Esophagus muscularis mucosa (tissue), 3 donors: ENCODE measurements around the gene TMEM95.

Experiments used
- POLR2A ChIP-seq: fragments of 450-650 bp; IDR thresholded peaks from one replicate; pipeline ENCODE4 v1.6.1; 2017; ENCODE audit warnings: antibody characterized with exemption, moderate library complexity, mild to moderate bottlenecking, low read depth
- TF ChIP-seq, protein P1 (sequence below), 3 experiments: fragments of 200-600 bp in 2 of 3; fragments of 450-650 bp in 1 of 3; sonication (generic) in 2 of 3; IDR thresholded peaks; one replicate each; pipeline ENCODE4 v1.5.1; 2017 to 2019; ENCODE audit warnings: antibody characterized with exemption in 3 of 3, mild to moderate bottlenecking in 2 of 3, moderate library complexity in 1 of 3

- TF ChIP-seq, protein P1, sequence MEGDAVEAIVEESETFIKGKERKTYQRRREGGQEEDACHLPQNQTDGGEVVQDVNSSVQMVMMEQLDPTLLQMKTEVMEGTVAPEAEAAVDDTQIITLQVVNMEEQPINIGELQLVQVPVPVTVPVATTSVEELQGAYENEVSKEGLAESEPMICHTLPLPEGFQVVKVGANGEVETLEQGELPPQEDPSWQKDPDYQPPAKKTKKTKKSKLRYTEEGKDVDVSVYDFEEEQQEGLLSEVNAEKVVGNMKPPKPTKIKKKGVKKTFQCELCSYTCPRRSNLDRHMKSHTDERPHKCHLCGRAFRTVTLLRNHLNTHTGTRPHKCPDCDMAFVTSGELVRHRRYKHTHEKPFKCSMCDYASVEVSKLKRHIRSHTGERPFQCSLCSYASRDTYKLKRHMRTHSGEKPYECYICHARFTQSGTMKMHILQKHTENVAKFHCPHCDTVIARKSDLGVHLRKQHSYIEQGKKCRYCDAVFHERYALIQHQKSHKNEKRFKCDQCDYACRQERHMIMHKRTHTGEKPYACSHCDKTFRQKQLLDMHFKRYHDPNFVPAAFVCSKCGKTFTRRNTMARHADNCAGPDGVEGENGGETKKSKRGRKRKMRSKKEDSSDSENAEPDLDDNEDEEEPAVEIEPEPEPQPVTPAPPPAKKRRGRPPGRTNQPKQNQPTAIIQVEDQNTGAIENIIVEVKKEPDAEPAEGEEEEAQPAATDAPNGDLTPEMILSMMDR (IDR thresholded peaks at IDR 0.05) = no peak
- TF ChIP-seq POLR2A = no peak
Measured at GRCh38 chr17:7403043-7403726, 48.2 kb downstream of the TMEM95 start.
